GM20431 (cell line): ENCODE results near the gene CEL.
"Not testable (repeated sequence)": the region's sequence is repeated elsewhere in the genome, so short reads cannot be mapped to it uniquely, and the experiment has no call there.

ENCODE experiments used
- in situ Hi-C: fragments of 300-500 bp; cut with MseI, MboI; formaldehyde crosslinking; loops from one replicate; pipeline ENCODE4 v1.15.0; 2020; ENCODE audit warnings: low sequenced_read_pairs; ENCODE audit not compliant: unreplicated experiment

The CEL gene

DNA sequence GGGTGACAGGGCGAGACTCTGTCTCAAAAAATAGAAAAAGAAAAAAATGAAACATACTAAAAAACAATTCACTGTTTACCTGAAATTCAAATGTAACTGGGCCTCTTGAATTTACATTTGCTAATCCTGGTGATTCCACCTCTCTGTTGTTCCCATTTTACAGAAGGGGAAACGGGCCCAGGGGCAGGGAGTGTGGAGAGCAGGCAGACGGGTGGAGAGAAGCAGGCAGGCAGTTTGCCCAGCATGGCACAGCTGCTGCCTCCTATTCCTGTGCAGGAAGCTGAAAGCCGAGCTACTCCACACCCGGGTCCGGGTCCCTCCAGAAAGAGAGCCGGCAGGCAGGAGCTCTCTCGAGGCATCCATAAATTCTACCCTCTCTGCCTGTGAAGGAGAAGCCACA lies 788 bp downstream of the CEL start:
- in situ Hi-C loops: not testable (repeated sequence)

DNA sequence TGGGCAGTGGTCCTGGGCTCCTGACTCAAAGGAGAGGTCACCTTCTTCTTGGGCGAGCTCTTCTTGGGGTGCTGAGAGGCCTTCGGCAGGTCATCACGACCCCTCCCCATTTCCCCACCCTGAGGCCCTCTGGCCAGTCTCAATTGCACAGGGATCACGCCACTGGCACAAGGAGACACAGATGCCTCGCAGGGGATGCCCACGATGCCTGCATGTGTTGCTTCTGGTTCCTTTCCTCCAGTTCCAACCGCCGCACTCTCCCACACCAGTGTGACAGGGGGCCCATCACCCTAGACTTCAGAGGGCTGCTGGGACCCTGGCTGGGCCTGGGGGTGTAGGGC lies 1.3 kb downstream of the CEL start:
- in situ Hi-C loops: no loop called here

DNA sequence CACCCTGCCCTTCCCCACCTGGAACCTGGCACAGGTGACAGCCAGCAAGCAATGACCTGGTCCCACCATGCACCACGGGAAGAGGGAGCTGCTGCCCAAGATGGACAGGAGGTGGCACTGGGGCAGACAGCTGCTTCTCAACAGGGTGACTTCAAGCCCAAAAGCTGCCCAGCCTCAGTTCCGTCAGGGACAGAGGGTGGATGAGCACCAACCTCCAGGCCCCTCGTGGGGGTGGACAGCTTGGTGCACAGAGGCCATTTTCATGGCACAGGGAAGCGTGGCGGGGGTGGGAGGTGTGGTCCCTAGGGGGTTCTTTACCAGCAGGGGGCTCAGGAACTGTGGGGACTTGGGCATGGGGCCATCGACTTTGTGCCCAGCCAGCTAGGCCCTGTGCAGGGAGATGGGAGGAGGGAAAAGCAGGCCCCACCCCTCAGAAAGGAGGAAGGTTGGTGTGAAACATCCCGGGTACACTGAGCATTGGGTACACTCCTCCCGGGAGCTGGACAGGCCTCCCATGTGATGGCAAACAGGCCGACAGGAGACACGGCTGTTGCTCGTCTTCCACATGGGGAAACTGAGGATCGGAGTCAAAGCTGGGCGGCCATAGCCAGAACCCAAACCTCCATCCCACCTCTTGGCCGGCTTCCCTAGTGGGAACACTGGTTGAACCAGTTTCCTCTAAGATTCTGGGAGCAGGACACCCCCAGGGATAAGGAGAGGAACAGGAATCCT lies 1.9 kb downstream of the CEL start:
- in situ Hi-C loops: no loop called here

DNA sequence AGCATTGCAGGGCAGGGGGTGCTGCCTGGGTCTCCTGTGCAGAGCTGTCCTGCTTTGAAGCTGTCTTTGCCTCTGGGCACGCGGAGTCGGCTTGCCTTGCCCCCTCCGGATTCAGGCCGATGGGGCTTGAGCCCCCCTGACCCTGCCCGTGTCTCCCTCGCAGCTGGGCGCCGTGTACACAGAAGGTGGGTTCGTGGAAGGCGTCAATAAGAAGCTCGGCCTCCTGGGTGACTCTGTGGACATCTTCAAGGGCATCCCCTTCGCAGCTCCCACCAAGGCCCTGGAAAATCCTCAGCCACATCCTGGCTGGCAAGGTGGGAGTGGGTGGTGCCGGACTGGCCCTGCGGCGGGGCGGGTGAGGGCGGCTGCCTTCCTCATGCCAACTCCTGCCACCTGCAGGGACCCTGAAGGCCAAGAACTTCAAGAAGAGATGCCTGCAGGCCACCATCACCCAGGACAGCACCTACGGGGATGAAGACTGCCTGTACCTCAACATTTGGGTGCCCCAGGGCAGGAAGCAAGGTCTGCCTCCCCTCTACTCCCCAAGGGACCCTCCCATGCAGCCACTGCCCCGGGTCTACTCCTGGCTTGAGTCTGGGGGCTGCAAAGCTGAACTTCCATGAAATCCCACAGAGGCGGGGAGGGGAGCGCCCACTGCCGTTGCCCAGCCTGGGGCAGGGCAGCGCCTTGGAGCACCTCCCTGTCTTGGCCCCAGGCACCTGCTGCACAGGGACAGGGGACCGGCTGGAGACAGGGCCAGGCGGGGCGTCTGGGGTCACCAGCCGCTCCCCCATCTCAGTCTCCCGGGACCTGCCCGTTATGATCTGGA lies 2.7 kb downstream of the CEL start:
- in situ Hi-C loops: no loop called here

DNA sequence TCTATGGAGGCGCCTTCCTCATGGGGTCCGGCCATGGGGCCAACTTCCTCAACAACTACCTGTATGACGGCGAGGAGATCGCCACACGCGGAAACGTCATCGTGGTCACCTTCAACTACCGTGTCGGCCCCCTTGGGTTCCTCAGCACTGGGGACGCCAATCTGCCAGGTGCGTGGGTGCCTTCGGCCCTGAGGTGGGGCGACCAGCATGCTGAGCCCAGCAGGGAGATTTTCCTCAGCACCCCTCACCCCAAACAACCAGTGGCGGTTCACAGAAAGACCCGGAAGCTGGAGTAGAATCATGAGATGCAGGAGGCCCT lies 3.2 kb downstream of the CEL start:
- in situ Hi-C loops: no loop called here

DNA sequence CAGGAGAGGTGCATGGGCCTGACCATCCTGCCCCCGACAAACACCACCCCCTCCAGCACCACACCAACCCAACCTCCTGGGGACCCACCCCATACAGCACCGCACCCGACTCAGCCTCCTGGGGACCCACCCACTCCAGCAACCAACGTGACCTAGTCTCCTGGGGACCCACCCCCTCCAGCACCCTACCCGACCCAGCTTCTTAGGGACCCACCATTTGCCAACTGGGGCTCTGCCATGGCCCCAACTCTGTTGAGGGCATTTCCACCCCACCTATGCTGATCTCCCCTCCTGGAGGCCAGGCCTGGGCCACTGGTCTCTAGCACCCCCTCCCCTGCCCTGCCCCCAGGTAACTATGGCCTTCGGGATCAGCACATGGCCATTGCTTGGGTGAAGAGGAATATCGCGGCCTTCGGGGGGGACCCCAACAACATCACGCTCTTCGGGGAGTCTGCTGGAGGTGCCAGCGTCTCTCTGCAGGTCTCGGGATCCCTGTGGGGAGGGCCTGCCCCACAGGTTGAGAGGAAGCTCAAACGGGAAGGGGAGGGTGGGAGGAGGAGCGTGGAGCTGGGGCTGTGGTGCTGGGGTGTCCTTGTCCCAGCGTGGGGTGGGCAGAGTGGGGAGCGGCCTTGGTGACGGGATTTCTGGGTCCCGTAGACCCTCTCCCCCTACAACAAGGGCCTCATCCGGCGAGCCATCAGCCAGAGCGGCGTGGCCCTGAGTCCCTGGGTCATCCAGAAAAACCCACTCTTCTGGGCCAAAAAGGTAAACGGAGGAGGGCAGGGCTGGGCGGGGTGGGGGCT lies 4.6 kb downstream of the CEL start:
- in situ Hi-C loops: no loop called here

DNA sequence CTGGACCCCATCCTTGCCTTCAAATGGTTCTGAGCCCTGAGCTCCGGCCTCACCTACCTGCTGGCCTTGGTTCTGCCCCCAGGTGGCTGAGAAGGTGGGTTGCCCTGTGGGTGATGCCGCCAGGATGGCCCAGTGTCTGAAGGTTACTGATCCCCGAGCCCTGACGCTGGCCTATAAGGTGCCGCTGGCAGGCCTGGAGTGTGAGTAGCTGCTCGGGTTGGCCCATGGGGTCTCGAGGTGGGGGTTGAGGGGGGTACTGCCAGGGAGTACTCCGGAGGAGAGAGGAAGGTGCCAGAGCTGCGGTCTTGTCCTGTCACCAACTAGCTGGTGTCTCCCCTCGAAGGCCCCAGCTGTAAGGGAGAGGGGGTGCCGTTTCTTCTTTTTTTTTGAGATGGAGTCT lies 5.2 kb downstream of the CEL start:
- in situ Hi-C loops: no loop called here

DNA sequence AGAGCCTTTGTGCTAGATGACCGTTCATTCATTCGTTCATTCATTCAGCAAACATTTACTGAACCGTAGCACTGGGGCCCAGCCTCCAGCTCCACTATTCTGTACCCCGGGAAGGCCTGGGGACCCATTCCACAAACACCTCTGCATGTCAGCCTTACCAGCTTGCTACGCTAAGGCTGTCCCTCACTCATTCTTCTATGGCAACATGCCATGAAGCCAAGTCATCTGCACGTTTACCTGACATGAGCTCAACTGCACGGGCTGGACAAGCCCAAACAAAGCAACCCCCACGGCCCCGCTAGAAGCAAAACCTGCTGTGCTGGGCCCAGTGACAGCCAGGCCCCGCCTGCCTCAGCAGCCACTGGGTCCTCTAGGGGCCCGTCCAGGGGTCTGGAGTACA lies 6.0 kb downstream of the CEL start:
- in situ Hi-C loops: no loop called here

DNA sequence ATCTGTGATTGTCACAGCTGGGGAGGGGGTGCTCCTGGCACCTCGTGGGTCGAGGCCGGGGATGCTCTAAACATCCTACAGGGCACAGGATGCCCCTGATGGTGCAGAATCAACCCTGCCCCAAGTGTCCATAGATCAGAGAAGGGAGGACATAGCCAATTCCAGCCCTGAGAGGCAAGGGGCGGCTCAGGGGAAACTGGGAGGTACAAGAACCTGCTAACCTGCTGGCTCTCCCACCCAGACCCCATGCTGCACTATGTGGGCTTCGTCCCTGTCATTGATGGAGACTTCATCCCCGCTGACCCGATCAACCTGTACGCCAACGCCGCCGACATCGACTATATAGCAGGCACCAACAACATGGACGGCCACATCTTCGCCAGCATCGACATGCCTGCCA lies 6.7 kb downstream of the CEL start:
- in situ Hi-C loops: not testable (repeated sequence)

DNA sequence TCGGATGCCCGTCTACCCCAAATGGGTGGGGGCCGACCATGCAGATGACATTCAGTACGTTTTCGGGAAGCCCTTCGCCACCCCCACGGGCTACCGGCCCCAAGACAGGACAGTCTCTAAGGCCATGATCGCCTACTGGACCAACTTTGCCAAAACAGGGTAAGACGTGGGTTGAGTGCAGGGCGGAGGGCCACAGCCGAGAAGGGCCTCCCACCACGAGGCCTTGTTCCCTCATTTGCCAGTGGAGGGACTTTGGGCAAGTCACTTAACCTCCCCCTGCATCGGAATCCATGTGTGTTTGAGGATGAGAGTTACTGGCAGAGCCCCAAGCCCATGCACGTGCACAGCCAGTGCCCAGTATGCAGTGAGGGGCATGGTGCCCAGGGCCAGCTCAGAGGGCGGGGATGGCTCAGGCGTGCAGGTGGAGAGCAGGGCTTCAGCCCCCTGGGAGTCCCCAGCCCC lies 8.8 kb downstream of the CEL start:
- in situ Hi-C loops: not testable (repeated sequence)

DNA sequence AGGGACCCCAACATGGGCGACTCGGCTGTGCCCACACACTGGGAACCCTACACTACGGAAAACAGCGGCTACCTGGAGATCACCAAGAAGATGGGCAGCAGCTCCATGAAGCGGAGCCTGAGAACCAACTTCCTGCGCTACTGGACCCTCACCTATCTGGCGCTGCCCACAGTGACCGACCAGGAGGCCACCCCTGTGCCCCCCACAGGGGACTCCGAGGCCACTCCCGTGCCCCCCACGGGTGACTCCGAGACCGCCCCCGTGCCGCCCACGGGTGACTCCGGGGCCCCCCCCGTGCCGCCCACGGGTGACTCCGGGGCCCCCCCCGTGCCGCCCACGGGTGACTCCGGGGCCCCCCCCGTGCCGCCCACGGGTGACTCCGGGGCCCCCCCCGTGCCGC lies 9.2 kb downstream of the CEL start:
- in situ Hi-C loops: not testable (repeated sequence)

DNA sequence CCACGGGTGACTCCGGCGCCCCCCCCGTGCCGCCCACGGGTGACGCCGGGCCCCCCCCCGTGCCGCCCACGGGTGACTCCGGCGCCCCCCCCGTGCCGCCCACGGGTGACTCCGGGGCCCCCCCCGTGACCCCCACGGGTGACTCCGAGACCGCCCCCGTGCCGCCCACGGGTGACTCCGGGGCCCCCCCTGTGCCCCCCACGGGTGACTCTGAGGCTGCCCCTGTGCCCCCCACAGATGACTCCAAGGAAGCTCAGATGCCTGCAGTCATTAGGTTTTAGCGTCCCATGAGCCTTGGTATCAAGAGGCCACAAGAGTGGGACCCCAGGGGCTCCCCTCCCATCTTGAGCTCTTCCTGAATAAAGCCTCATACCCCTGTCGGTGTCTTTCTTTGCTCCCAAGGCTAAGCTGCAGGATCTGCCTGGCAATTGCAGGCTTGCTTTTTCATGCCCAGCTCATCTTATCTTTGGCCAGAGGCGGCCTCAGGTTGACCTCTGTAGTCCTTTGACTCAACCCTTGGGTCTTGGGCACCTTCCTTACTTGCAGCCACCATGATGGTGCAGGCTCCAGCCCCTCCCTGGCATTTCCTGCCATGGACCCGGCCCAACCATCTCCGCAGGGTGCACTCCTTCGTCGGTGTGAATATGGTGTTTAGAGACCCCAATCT lies 9.8 kb downstream of the CEL start:
- in situ Hi-C loops: no loop called here

DNA sequence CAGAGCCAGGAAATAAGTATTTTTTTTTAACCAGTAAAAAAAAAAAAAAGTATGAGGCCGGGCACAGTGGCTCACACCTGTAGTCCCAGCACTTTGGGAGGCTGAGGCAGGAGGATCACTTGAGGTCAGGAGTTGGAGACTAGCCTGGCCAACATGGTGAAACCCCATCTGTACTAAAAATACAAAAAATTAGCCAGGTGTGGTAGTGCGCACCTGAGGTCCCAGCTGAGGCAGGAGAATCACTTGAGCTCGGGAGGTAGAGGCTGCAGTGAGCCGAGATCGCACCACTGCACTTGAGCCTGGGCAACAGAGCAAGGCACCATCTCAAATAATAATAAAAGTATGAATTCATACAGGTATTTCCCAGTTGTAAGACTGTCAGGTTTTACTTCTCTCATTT lies 10.4 kb downstream of the CEL start:
- in situ Hi-C loops: not testable (repeated sequence)

DNA sequence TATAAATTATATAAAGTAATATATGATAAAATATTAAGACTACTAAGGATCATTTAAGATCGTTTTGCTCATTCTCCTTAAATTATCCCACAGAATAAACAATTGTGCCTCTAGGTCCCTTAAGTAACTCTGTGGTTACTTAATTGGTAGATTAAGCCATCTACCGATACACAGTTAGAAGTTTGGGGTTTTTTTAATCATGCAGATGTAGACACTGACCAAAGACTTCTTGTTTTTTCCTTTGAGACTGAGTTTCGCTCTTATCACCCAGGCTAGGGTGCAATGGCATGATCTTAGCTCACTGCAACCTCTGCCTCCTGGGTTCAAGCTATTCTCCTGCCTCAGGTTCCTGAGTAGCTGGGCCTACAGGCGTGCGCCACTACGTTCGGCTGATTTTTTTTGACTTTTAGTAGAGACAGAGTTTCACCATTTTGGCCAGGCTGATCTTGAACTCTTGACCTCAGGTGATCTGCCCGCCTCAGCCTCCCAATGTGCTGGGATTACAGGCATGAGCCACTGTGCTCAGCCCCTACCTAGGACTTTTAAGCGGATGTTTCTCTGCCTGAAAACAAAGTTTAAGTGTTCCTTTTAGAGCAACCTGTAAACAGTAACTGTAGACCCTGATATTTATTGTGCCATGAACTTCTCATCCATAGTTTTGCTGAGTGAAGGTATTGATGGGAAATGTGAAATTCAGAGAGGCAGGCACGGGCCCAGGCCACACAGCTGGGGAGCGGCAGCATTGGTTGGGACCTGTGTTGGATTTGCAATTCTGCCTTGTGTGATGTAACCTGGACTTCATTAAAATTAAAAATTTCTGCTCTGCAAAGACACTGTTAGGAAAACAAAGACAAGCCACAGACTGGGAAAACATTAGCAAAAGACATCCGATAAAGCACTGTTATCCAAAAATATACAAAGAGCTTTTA lies 11.6 kb downstream of the CEL start:
- in situ Hi-C loops: no loop called here

DNA sequence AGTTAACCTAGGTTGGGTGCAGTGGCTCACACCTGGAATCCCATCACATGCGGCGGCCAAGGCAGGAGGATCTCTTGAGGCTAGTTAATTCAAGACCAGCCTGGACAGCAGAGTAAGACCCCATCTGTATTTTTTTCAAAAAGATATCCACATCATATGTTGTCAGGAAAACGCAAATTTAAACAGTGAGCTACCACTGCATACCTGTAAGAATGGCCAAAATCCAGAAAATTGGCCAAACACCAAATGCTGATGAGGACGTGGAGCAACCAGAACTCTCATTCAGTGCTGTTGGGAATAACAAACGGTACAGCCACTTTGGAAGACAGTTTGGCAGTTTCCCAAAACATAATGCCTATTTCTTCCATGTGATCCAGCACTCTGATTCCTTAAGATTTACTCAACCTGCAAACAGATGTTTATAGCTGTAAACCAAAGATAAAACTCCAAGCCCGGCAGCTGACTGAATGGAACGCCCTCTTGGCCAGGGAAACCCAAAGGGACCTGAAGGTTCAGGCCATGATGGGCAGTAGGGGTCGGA lies 12.4 kb downstream of the CEL start:
- in situ Hi-C loops: no loop called here

DNA sequence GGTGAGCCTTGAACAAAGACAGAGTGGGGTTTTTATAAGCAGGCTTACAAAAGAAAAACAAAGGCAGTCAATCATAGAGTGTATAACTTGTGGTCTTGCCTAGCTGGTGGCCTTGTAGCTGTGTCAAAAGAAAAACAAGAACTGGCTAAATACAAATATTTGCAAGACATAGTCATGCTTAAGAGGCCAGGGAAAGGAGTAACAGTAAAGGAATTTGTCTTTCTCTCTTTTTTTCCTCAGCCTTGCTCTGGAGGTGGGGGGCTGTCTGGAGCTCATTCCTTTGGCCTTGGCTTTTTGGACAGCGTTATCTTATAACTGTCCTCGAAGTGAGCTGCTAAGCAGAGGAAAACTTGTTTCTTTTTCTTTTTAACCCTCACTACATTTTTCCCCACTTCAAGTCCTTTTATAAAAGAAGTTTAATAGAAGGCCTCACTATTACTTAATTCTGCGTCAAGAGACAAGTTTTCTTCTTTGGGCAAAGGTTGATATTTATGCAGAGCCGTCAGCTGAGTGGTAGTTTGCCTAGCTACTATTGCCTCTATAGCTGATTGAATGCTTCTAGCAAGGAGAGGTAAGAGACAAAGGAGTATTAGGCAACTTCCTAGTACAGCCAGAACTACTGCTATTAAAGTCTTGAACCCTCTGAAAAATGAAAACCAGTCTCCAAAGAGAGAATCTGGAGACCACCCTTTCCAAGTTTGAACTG lies 14.3 kb downstream of the CEL start:
- in situ Hi-C loops: no loop called here

DNA sequence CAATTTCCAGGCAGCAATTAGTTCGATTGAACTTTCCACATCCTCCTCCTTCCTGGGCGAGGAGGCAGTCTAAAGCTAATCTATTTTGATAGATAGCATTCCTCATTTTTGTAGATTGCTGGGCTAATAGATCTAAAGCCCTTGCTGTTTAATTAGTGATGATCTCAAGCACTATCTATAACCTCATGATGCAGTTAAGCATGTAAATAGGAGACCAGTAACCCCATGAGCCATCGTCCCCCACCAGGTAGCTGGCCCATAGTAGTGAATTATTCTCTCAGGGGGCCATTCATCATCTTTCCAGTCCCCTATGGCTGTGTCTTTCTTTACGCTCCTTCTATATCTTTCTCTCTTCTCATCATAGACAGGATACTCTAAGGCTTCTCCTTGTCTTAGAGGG lies 14.9 kb downstream of the CEL start:
- in situ Hi-C loops: no loop called here

DNA sequence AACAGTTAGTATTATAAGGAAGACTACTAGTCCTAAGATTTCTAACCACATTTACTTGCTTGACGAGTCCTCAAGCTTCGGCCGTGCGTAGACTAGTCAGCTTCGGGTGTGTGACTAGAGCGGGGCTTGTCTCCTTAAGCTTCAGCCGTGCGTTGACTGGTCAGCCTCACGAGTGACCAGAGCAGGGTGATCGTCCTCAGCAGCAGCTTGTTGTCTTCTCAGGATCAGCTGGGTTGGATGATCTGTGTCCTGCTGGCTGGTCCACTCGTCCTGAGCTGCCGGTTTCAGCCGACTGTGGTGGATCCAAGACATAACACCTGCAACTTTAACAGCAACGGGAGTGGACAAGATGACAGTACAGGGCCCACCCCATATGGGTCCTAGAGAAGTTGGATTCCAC lies 16.7 kb downstream of the CEL start:
- in situ Hi-C loops: no loop called here

DNA sequence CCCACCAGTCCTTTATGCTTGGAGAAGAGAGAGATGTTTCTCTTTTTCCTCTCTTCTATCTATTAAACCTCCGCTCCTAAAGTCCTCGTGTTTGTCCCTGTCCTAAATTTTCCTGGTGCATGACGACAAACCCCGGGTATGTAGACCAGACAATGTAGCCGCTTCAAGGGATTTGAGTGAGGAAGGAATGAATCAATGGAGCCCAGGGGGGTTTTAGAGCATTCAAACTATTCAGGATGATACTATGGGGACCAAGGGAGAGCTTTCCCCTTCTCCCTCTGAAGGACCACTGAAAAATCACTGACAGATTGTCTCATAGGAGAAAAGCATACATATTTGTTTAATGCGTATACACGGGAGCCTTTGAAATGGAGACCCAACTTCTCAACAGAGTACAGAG lies 18.4 kb downstream of the CEL start:
- in situ Hi-C loops: no loop called here
